Diencephalon (tissue), 1 donor: Measurements from ENCODE around the gene ESRRG. TPM values are rescaled to one million over a fixed set of nuclear protein-coding genes. Genes with fewer than 3 reads are reported as not detected.

Experiments
- total RNA-seq: library from RNA; depleted of rRNA; stranded (reverse); fragments of >200 nt; gene quantifications from one replicate; pipeline ENCODE4 v1.2.3, GENCODE V29; 2014

Gene ESRRG
- 41.3 TPM for total RNA-seq

DNA sequence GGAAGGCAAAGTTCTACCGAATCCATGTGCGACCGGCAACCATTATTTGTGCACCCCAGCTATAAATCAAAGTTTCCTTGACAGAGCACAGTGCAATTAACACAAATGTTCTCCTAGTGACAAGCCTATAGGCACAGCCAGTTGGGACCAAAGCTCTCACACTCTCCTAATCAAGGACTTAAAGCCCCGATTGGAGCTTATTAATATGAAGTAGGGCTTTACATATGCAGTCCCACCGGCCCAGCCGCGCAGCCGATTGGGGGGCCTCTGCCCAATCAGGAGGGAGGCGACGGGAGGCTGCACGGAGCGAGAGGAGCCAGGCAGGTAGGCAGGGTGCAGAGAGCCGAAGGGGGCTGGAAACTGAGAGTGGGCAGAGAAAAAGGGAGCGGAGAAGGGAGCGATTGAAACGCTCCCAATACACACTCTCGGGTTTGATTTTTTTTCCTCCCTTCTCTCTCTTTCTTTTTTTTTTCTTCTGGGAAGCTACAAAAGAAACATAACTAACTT, at the start of gene ESRRG:
TSS of gene ESRRG (minus strand) at position 156 of the 507 bp plus-strand sequence. CDS start at position 26, 130 bp downstream.

